ENCODE measurements around the gene PDCD4.

Gene PDCD4

GRCh38 chr10:110927461-110927860, 55.7 kb downstream of the PDCD4 start:
- no peak for DNase-seq

- no peak for DNase-seq
Observed at GRCh38 chr10:110931769-110932381, 60.1 kb downstream of the PDCD4 start.

GRCh38 chr10:110932505-110933180, 60.9 kb downstream of the PDCD4 start:
- DNase-seq = no peak

- DNase-seq = no peak
Observed at GRCh38 chr10:110936757-110937156, 65.0 kb downstream of the PDCD4 start.

- DNase-seq = no peak
Observed at GRCh38 chr10:110939419-110939818, 67.7 kb downstream of the PDCD4 start.

GRCh38 chr10:110944792-110945396, 73.2 kb downstream of the PDCD4 start:
- no peak for DNase-seq

- DNase-seq = no peak
Observed at GRCh38 chr10:110946496-110946895, 74.8 kb downstream of the PDCD4 start.

GRCh38 chr10:110947061-110947595, 75.4 kb downstream of the PDCD4 start:
- DNase-seq = no peak

Data from activated CD4-positive, CD25-positive, alpha-beta regulatory T cell (primary cell).